ENCODE measurements around the gene PKP1.

DNA sequence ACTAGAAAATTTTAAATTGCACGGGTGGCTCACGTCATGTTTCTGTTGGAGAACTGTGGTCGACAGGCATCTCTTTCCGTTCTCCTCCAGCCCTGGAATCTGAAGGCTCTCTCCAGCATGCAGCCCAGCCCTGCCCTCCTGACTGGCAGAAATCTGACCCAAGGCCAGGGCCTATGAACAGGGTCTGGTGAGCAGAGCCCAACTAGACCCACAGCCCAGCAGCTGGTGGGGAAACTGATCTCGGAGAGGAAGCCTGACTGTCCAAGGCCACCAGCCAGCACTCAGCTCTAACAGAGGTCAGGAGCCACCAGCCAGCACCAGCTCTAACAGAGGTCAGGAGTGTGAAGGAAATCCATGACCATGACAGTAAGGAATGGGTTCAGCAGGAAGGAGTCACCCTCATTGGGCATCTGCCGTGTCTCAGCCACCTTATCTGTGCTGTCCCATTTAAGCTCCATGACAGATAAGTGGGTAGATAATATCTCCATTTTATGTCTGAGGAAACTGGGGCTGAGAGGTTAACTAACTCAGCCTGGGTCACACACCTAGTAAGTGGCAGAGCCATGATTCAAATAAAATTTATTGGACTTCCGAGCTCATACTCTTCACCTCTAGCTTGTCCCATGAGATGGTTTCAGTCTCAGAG lies 20.2 kb upstream of the PKP1 start:
- no peak for TF ChIP-seq EZH2 (IDR thresholded peaks at IDR 0.05; ENCODE audit: low read depth, unreplicated experiment)
- TF ChIP-seq, protein P1, sequence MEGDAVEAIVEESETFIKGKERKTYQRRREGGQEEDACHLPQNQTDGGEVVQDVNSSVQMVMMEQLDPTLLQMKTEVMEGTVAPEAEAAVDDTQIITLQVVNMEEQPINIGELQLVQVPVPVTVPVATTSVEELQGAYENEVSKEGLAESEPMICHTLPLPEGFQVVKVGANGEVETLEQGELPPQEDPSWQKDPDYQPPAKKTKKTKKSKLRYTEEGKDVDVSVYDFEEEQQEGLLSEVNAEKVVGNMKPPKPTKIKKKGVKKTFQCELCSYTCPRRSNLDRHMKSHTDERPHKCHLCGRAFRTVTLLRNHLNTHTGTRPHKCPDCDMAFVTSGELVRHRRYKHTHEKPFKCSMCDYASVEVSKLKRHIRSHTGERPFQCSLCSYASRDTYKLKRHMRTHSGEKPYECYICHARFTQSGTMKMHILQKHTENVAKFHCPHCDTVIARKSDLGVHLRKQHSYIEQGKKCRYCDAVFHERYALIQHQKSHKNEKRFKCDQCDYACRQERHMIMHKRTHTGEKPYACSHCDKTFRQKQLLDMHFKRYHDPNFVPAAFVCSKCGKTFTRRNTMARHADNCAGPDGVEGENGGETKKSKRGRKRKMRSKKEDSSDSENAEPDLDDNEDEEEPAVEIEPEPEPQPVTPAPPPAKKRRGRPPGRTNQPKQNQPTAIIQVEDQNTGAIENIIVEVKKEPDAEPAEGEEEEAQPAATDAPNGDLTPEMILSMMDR (conservative IDR thresholded peaks at IDR 0.05; ENCODE audit: low read depth in 2 of 2): no peak
- TF ChIP-seq, protein P2, sequence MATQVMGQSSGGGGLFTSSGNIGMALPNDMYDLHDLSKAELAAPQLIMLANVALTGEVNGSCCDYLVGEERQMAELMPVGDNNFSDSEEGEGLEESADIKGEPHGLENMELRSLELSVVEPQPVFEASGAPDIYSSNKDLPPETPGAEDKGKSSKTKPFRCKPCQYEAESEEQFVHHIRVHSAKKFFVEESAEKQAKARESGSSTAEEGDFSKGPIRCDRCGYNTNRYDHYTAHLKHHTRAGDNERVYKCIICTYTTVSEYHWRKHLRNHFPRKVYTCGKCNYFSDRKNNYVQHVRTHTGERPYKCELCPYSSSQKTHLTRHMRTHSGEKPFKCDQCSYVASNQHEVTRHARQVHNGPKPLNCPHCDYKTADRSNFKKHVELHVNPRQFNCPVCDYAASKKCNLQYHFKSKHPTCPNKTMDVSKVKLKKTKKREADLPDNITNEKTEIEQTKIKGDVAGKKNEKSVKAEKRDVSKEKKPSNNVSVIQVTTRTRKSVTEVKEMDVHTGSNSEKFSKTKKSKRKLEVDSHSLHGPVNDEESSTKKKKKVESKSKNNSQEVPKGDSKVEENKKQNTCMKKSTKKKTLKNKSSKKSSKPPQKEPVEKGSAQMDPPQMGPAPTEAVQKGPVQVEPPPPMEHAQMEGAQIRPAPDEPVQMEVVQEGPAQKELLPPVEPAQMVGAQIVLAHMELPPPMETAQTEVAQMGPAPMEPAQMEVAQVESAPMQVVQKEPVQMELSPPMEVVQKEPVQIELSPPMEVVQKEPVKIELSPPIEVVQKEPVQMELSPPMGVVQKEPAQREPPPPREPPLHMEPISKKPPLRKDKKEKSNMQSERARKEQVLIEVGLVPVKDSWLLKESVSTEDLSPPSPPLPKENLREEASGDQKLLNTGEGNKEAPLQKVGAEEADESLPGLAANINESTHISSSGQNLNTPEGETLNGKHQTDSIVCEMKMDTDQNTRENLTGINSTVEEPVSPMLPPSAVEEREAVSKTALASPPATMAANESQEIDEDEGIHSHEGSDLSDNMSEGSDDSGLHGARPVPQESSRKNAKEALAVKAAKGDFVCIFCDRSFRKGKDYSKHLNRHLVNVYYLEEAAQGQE (IDR thresholded peaks at IDR 0.05; ENCODE audit: unreplicated experiment): no peak
- no peak for TF ChIP-seq EZH2phosphoT487 (IDR thresholded peaks at IDR 0.05; ENCODE audit: unreplicated experiment)
- no peak for TF ChIP-seq POLR2AphosphoS5 (IDR thresholded peaks at IDR 0.05; ENCODE audit: low read depth)
- no peak for TF ChIP-seq JUNB (IDR thresholded peaks at IDR 0.05; ENCODE audit: unreplicated experiment)
